DOHH2 (cell line): ENCODE data around the gene SCUBE2.

ENCODE experiments used
- H3F3A ChIP-seq: fragments of 200-600 bp; sonication (generic), shearing (Covaris generic); 2 replicates; pipeline ENCODE4 v1.6.0; 2016; ENCODE audit warnings: antibody characterized with exemption, mild to moderate bottlenecking; ENCODE audit not compliant: control insufficient read depth, insufficient read depth
- H3K27ac ChIP-seq: fragments of 200-600 bp; sonication (generic); 2 replicates; pipeline ENCODE4 v1.5.1; 2014; ENCODE audit warnings: low read depth, mild to moderate bottlenecking, low read length, moderate library complexity
- H3K27me3 ChIP-seq: fragments of 200-600 bp; sonication (generic); 2 replicates; pipeline ENCODE4 v1.6.1; 2014; ENCODE audit warnings: mild to moderate bottlenecking, low read length, mixed read lengths; ENCODE audit not compliant: control insufficient read depth
- H3K36me3 ChIP-seq: fragments of 200-600 bp; sonication (generic); 2 replicates; pipeline ENCODE4 v1.6.1; 2014; ENCODE audit warnings: mild to moderate bottlenecking, low read length, moderate library complexity, mixed read lengths; ENCODE audit not compliant: control insufficient read depth
- H3K4me1 ChIP-seq: fragments of 200-600 bp; sonication (generic); 2 replicates; pipeline ENCODE4 v1.6.1; 2014; ENCODE audit warnings: mild to moderate bottlenecking, low read length, mixed read lengths; ENCODE audit not compliant: control insufficient read depth
- H3K4me2 ChIP-seq: fragments of 200-600 bp; sonication (generic); 2 replicates; pipeline ENCODE4 v1.6.0; 2014; ENCODE audit warnings: mild to moderate bottlenecking, low read length, moderate library complexity
- H3K4me3 ChIP-seq: fragments of 200-600 bp; sonication (generic); 2 replicates; pipeline ENCODE4 v1.5.1; 2014; ENCODE audit warnings: mild to moderate bottlenecking, low read length, mixed read lengths
- H3K79me2 ChIP-seq: fragments of 200-600 bp; sonication (generic); 2 replicates; pipeline ENCODE4 v1.6.1; 2014; ENCODE audit warnings: mild to moderate bottlenecking, low read length, mixed read lengths; ENCODE audit not compliant: control insufficient read depth
- H3K9me2 ChIP-seq: fragments of 200-600 bp; sonication (generic); replicated peaks from 2 replicates; pipeline ENCODE4 v1.6.1; 2014; ENCODE audit warnings: mild to moderate bottlenecking, low read length, mixed read lengths; ENCODE audit not compliant: control insufficient read depth
- H3K9me3 ChIP-seq: fragments of 200-600 bp; sonication (generic); 2 replicates; pipeline ENCODE4 v1.6.1; 2014; ENCODE audit warnings: antibody characterized with exemption, low read length, mixed read lengths; ENCODE audit not compliant: control insufficient read depth, insufficient read depth
- H4K20me1 ChIP-seq: fragments of 200-600 bp; sonication (generic); 2 replicates; pipeline ENCODE4 v1.6.0; 2014; ENCODE audit warnings: low read depth, mild to moderate bottlenecking, antibody characterized with exemption, low read length, moderate library complexity; ENCODE audit not compliant: control insufficient read depth, insufficient read depth
- EZH2phosphoT487 ChIP-seq: fragments of 200-600 bp; sonication (generic); IDR thresholded peaks from 2 replicates; pipeline ENCODE4 v1.6.1; 2017; ENCODE audit warnings: borderline replicate concordance, mild to moderate bottlenecking, antibody characterized with exemption, low read length, moderate library complexity, mixed read lengths
- TF ChIP-seq, protein P1 (sequence below): fragments of 200-600 bp; sonication (generic); IDR thresholded peaks from one replicate; pipeline ENCODE4 v1.5.1; 2014; ENCODE audit warnings: antibody characterized with exemption, mild to moderate bottlenecking, low read depth, low read length; ENCODE audit not compliant: poor library complexity, severe bottlenecking

Gene SCUBE2

GRCh38 chr11:9109858-9110731 lies 18.7 kb upstream of the SCUBE2 start:
- Histone ChIP-seq H3K9me2 (no peaks in the 10 kb centered on the region), H3K27me3 (peaks cover 8% of the 10 kb centered on the region; the same call in 1 of the 2 replicates), H3K4me2 (no peak overlapping the region), H3F3A (no peaks in the 10 kb centered on the region), H3K4me3 (no peak overlapping the region), H3K79me2 (no peaks in the 10 kb centered on the region), H4K20me1 (no peaks in the 10 kb centered on the region), H3K9me3 (peaks cover 10% of the 10 kb centered on the region), H3K4me1 (no peaks in the 10 kb centered on the region), H3K36me3 (no peaks in the 10 kb centered on the region), H3K27ac (no peak overlapping the region)
- TF ChIP-seq EZH2phosphoT487, result no peak
- TF ChIP-seq, protein P1, sequence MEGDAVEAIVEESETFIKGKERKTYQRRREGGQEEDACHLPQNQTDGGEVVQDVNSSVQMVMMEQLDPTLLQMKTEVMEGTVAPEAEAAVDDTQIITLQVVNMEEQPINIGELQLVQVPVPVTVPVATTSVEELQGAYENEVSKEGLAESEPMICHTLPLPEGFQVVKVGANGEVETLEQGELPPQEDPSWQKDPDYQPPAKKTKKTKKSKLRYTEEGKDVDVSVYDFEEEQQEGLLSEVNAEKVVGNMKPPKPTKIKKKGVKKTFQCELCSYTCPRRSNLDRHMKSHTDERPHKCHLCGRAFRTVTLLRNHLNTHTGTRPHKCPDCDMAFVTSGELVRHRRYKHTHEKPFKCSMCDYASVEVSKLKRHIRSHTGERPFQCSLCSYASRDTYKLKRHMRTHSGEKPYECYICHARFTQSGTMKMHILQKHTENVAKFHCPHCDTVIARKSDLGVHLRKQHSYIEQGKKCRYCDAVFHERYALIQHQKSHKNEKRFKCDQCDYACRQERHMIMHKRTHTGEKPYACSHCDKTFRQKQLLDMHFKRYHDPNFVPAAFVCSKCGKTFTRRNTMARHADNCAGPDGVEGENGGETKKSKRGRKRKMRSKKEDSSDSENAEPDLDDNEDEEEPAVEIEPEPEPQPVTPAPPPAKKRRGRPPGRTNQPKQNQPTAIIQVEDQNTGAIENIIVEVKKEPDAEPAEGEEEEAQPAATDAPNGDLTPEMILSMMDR, result no peak

GRCh38 chr11:9104580-9104979 lies 13.2 kb upstream of the SCUBE2 start:
- no peaks in the 10 kb centered on the region for H3K9me2 ChIP-seq
- no peak overlapping the region for H3K27ac ChIP-seq
- H3K9me3 ChIP-seq, result no peaks in the 10 kb centered on the region
- H3K4me2 ChIP-seq, result no peak overlapping the region
- H3K4me3 ChIP-seq, result no peak overlapping the region
- no peaks in the 10 kb centered on the region for H3K36me3 ChIP-seq
- no peaks in the 10 kb centered on the region for H3F3A ChIP-seq
- H3K4me1 ChIP-seq, result no peaks in the 10 kb centered on the region
- TF ChIP-seq, protein P1, result no peak
- no peak for TF ChIP-seq EZH2phosphoT487
- H3K79me2 ChIP-seq, result no peaks in the 10 kb centered on the region
- peaks cover 10% of the 10 kb centered on the region; the same call in 1 of the 2 replicates for H3K27me3 ChIP-seq
- no peaks in the 10 kb centered on the region for H4K20me1 ChIP-seq

GRCh38 chr11:9103542-9104276 lies 12.3 kb upstream of the SCUBE2 start:
- TF ChIP-seq, protein P1, result no peak
- TF ChIP-seq EZH2phosphoT487, result no peak
- Histone ChIP-seq H3K9me2 (no peaks in the 10 kb centered on the region), H3K27ac (no peak overlapping the region), H3K27me3 (peaks cover 10% of the 10 kb centered on the region; the same call in 1 of the 2 replicates), H3K9me3 (no peaks in the 10 kb centered on the region), H4K20me1 (no peaks in the 10 kb centered on the region), H3K36me3 (no peaks in the 10 kb centered on the region), H3K79me2 (no peaks in the 10 kb centered on the region), H3K4me2 (no peak overlapping the region), H3K4me3 (no peak overlapping the region), H3K4me1 (no peaks in the 10 kb centered on the region), H3F3A (no peaks in the 10 kb centered on the region)
